Measurements from ENCODE around the gene C14orf93.

DNA sequence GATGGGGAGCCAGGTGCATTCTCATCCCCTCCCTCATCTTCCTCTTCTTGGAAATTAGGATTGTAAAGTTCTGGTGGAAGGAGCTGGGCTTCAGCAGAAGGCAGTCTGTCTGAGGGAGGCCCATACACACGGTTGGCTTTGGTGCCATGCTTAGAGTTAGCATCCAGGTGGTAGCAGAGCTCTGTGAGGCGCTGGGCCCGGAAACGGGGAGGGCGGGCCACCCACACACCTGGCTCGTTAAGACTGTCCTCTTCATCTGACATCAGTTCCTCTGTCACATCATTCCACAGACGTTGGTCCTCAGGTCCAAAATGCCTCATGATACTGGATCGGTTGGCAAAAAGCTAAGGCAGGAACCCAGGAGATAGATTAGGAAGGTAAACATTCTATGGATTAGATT, 22.7 kb downstream of the C14orf93 start:
- TF ChIP-seq FOXA1 (IDR thresholded peaks at IDR 0.05) (no peak), SUZ12 (IDR thresholded peaks at IDR 0.05) (no peak), SP1 (IDR thresholded peaks at IDR 0.05) (no peak)
